C4-2B (cell line): ENCODE data around the gene NEDD4.
"Not testable (repeated sequence)": the region's sequence is repeated elsewhere in the genome, so short reads cannot be mapped to it uniquely, and the experiment has no call there.

Experiments
- H3K27ac ChIP-seq: fragments of 450-650 bp; 2 replicates; pipeline ENCODE4 v1.5.1; 2017
- ZFX ChIP-seq: fragments of 450-650 bp; IDR thresholded peaks from 2 replicates; pipeline ENCODE4 v1.6.1; 2017
- TF ChIP-seq, protein P1 (sequence below): fragments of 450-650 bp; conservative IDR thresholded peaks from 2 replicates; pipeline ENCODE4 v1.5.1; 2017; ENCODE audit warnings: mild to moderate bottlenecking

Gene NEDD4

GRCh38 chr15:55969582-55969981 lies 23.8 kb downstream of the NEDD4 start:
- TF ChIP-seq, protein P1, sequence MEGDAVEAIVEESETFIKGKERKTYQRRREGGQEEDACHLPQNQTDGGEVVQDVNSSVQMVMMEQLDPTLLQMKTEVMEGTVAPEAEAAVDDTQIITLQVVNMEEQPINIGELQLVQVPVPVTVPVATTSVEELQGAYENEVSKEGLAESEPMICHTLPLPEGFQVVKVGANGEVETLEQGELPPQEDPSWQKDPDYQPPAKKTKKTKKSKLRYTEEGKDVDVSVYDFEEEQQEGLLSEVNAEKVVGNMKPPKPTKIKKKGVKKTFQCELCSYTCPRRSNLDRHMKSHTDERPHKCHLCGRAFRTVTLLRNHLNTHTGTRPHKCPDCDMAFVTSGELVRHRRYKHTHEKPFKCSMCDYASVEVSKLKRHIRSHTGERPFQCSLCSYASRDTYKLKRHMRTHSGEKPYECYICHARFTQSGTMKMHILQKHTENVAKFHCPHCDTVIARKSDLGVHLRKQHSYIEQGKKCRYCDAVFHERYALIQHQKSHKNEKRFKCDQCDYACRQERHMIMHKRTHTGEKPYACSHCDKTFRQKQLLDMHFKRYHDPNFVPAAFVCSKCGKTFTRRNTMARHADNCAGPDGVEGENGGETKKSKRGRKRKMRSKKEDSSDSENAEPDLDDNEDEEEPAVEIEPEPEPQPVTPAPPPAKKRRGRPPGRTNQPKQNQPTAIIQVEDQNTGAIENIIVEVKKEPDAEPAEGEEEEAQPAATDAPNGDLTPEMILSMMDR = no peak
- no peak for TF ChIP-seq ZFX
- H3K27ac ChIP-seq = no peak overlapping the region

GRCh38 chr15:55968923-55969322 lies 24.5 kb downstream of the NEDD4 start:
- TF ChIP-seq ZFX = no peak
- TF ChIP-seq, protein P1 = no peak

DNA sequence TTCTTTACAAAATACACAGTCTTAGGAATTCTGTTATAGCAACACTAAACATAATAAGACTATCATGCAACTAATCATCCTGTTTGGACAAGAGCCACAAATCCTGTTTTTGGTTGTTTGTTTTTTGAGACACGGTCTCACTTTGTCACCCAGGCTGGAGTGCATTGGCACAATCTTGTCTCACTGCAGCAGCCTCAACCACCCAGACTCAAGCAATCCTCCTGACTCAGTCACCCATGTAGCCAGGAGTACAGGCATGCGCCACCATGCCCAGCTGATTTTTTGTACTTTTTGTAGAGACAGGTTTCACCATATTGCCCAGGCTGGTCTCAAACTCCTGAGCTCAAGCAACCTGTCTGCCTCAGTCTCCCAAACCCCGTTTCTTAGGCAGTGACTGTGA lies 28.3 kb downstream of the NEDD4 start:
- TF ChIP-seq, protein P1 = no peak
- TF ChIP-seq ZFX = no peak
- peak overlapping the region; percentile 14; the same call in 1 of the 2 replicates for H3K27ac ChIP-seq

More at GRCh38 chr15:55968923-55969322, 24.5 kb downstream of the NEDD4 start:
- no peak overlapping the region for H3K27ac ChIP-seq

DNA sequence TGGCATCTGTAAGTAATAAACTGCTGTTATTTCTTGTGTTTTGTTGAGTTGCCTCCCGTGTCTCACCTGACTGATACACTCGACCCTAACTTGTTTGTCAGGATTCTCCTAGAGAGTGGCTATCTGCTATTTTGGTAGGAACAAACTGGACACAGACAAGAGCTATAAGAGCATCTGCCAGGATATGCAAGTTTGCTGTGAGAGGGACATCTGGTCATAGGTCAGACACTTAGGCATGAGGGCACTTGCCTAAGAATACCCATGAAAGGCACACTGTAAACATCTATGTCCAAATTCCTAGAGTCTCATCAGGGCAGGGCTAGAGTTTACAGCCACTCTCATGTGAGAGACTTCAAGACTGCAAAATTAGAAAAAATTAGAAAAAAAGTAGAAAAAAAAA lies 32.5 kb downstream of the NEDD4 start:
- H3K27ac ChIP-seq = no peak overlapping the region
- TF ChIP-seq, protein P1 = no peak
- no peak for TF ChIP-seq ZFX

DNA sequence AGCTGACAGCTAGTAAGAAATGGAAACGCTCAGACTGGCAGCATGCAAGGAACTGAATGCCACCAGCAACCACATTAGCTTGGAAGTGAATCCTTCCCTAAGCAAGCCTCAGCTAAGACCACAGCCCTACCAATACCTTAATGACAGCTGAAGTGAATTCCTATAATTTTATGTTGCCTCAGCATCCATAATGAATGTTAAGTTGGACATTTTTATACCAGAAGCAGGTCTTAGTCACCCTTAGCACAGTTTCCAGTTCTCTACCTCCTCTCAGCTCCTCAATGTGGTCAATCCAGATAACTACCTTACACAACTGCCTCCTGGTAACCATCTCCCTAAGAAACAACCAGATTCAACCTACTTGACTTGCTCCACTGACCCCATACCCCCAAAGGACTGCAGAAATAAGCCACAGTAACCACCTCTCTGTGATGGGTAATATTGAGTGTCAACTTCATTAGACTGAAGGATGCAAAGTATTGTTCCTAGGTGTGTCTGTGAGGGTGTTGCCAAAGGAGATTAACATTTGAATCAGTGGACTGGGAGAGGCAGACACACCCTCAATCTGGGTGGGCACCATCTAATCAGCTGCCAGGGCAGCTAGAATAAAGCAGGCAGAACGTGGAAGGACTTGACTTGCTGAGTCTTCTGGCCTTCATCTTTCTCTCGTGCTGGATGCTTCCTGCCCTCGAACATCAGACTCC lies 33.5 kb downstream of the NEDD4 start:
- H3K27ac ChIP-seq = no peak overlapping the region
- TF ChIP-seq ZFX = no peak
- TF ChIP-seq, protein P1 = no peak

GRCh38 chr15:55958349-55958748 lies 35.1 kb downstream of the NEDD4 start:
- no peak overlapping the region for H3K27ac ChIP-seq
- no peak for TF ChIP-seq ZFX
- TF ChIP-seq, protein P1 = no peak

DNA sequence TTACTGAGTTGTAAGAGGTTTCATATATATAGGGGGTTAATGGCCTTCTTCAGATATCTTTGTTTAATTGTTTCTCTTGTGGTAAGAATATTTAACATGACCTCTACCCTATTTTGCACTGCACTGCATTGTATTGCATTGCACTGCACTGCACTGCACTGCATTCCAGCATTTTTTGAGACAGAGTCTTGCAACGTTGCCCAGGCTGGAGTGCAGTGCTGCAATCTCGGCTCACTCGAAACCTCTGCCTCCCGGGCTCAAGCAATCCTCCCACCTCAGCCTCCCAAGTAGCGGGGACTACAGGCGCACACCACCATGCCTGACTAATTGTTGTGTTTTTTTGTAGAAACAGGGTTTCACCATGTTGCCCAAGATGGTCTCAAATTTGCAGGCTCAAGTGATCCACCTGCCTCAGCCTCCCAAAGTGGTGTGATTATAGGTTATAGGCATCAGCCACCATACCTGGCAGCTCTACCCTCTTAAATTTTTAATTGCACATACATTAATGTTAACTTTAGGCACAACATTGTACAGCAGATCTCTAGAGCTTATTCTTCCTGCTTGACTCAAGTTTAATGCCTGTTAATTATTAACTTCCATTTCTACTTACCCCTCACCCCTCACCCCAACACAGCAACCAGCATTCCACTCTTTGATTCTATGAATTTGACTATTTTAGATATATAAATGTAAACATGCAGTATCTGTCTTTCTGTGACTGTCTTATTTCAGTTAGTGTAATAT lies 38.4 kb downstream of the NEDD4 start:
- H3K27ac ChIP-seq = no peak overlapping the region
- TF ChIP-seq ZFX = no peak
- TF ChIP-seq, protein P1 = no peak

DNA sequence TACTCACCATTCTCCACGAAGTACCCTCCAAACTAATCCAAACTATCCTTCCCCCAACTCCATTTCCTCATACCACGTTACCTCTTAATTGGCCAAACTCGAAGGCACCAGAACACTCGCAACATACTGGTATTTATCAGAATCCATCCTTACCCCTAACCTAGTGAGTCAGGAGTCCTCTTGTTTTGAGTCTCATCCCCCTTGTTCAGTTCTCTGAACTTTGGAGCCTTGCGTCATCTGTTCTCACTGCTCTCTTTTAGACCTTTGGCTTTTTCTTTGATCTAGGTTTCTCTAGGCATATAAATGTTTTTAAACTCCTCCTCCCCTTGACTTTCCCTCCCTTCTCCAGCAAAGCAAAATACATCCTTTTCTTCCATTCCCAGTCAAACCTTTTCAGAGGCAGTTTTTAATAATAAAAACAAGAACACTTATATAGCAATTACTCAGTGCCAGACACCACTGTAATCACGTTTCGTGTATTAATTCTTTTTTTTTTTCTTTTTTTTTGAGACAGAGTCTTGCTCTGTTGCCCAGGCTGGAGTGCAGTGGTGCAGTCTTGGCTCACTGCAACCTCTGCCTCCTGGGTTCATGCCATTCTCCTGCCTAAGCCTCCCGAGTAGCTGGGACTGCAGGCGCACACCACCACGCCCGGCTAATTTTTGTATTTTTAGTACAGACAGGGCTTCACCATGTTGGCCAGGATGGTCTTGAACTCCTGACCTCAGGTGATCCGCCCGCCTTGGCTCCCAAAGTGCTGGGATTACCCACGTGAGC lies 40.7 kb downstream of the NEDD4 start:
- H3K27ac ChIP-seq = not testable (repeated sequence)

- H3K27ac ChIP-seq = not testable (repeated sequence)
Measured at GRCh38 chr15:55944606-55945005, 48.8 kb downstream of the NEDD4 start.
